ENCODE measurements around the gene LY6G6F. TPM values are rescaled to one million over a fixed set of nuclear protein-coding genes. Genes with fewer than 3 reads are reported as not detected.
A peak's percentile ranks its signal among the peaks of the same experiment; 100 is the strongest.

Gene LY6G6F
- total and polyA plus RNA-seq, 2 of the 13 experiments (the other 11 are each of a cell fraction or from before 2014, with no cell fraction given) = not detected

DNA sequence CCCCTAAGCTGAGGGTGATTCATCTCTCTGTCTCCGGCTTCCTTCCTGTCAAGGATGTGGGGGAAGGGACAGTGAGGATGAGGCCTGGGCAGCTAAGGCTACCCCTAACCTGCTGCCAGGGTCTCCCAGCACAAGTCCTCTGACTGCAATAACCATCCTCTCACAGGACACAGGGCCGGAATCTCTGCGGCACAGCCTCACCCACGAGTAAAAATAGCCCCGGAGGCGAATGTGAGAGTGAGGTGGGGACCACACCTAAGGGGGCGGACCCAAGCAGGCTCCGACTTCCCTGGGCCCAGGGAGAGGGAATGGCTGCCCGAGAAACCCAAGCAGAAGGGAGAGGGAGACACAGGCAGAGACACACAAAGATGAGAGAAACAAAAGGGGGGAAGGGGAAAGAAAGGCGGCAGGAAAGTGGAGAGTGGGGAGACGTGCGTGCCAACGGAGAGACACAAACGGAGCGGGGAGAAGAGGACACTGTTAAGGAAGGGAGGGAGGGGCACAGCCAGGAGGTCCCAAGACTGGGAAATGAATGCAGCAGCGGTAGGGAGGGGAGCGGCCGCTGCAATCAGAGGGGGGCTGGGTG, 28.2 kb downstream of the LY6G6F start (continued):
- TF ChIP-seq CSRNP2 (CRISPR knock-in tag; conservative IDR thresholded peaks at IDR 0.05; ENCODE audit: low read depth) (no peak), FOXJ3 (CRISPR knock-in tag; IDR thresholded peaks at IDR 0.05; ENCODE audit: borderline replicate concordance) (no peak), ZFX (CRISPR knock-in tag; IDR thresholded peaks at IDR 0.05; ENCODE audit: low read depth) (peak; percentile 81), FOXK1 (CRISPR knock-in tag; IDR thresholded peaks at IDR 0.05; ENCODE audit: borderline replicate concordance, low read depth) (peak; percentile 1; the same call in 1 of the 2 replicates), RXRA (CRISPR knock-in tag; IDR thresholded peaks at IDR 0.05) (peak; percentile 21; the same call in 1 of the 2 replicates), ZNF670 (CRISPR knock-in tag; IDR thresholded peaks at IDR 0.05; ENCODE audit: borderline replicate concordance) (peak; percentile 58; the same call in 1 of the 2 replicates), KDM2A (CRISPR knock-in tag; IDR thresholded peaks at IDR 0.05; ENCODE audit: borderline replicate concordance, low read depth) (peak; percentile 24; the same call in 1 of the 2 replicates), ZNF274 (CRISPR knock-in tag; IDR thresholded peaks at IDR 0.05) (peak; percentile 56; the same call in 1 of the 2 replicates), ZNF280D (CRISPR knock-in tag; IDR thresholded peaks at IDR 0.05) (no peak), NCOR1 (IDR thresholded peaks at IDR 0.05; ENCODE audit: borderline replicate concordance, low read length) (no peak), GABPB1 (CRISPR knock-in tag; IDR thresholded peaks at IDR 0.05) (peak; percentile 58)
- TF ChIP-seq, protein P1, sequence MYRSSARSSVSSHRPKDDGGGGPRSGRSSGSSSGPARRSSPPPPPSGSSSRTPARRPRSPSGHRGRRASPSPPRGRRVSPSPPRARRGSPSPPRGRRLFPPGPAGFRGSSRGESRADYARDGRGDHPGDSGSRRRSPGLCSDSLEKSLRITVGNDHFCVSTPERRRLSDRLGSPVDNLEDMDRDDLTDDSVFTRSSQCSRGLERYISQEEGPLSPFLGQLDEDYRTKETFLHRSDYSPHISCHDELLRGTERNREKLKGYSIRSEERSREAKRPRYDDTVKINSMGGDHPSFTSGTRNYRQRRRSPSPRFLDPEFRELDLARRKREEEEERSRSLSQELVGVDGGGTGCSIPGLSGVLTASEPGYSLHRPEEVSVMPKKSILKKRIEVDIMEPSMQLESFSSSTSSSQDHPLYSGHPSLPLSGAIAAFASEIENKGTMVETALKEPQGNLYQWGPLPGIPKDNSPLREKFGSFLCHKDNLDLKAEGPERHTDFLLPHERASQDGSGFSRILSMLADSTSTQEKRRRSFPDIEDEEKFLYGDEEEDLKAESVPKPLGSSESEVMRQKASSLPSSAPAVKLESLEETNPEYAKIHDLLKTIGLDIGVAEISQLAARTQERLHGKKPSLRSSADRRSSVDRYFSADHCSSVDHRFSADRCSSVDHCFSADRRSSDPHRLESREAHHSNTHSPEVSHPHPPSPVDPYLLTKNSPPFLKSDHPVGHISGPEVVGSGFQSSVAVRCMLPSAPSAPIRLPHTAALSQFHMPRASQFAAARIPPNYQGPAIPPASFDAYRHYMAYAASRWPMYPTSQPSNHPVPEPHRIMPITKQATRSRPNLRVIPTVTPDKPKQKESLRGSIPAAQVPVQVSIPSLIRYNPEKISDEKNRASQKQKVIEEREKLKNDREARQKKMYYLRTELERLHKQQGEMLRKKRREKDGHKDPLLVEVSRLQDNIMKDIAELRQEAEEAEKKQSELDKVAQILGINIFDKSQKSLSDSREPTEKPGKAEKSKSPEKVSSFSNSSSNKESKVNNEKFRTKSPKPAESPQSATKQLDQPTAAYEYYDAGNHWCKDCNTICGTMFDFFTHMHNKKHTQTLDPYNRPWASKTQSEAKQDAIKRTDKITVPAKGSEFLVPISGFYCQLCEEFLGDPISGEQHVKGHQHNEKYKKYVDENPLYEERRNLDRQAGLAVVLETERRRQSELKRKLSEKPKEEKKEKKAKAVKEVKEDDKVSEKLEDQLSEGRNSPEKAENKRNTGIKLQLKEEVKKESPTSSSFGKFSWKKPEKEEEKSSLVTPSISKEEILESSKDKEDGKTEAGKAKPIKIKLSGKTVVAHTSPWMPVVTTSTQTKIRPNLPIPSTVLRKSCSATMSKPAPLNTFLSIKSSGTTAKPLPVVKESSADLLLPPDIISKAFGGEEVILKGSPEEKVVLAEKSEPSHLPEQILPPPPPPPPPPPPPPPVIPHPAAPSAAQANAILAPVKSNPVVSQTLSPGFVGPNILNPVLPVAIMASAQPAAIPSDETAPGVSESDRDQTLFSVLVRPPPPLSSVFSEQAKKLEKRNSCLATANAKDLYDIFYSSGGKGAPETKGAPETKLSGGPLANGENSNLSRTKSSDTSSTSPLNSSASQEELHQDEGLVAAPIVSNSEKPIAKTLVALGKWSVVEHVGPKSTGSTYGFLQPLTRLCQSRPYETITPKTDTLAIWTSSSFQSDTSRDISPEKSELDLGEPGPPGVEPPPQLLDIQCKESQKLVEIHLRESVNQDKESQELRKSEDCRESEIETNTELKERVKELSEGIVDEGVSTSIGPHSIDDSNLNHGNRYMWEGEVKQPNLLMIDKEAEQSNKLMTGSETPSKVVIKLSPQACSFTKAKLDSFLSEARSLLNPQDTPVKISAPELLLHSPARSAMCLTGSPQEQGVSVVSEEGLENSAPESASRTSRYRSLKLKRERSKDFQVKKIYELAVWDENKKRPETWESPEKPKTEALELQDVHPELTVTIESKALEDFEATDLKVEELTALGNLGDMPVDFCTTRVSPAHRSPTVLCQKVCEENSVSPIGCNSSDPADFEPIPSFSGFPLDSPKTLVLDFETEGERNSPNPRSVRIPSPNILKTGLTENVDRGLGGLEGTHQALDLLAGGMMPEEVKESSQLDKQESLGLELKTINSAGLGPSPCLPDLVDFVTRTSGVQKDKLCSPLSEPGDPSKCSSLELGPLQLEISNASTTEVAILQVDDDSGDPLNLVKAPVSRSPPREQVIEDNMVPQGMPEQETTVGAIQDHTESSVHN (CRISPR knock-in tag; IDR thresholded peaks at IDR 0.05) = no peak
- TF ChIP-seq, protein P2, sequence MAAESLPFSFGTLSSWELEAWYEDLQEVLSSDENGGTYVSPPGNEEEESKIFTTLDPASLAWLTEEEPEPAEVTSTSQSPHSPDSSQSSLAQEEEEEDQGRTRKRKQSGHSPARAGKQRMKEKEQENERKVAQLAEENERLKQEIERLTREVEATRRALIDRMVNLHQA (CRISPR knock-in tag; IDR thresholded peaks at IDR 0.05) = no peak
- TF ChIP-seq, protein P3, sequence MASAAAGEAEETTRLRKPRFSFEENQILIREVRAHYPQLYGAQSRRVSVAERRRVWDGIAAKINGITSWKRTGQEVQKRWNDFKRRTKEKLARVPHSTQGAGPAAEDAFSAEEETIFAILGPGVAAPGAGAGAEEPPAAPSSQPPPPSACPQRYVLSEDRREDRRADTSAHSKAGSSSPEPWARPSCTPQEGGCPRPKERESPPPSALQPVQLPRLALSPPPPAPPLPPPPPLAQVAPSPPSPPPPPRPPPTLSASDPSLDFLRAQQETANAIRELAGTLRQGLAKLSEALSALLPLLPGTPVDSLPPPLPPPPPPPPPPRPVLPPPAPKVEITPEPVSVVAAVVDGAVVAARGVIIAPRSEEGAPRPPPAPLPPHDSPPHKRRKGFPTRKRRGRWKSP (CRISPR knock-in tag; IDR thresholded peaks at IDR 0.05) = 0 out of 2 replicates have a peak, but pooled peaks have one; percentile 45
